HG03064 (cell line): ENCODE data around the gene USP11.
"Not testable (repeated sequence)": the region's sequence is repeated elsewhere in the genome, so short reads cannot be mapped to it uniquely, and the experiment has no call there.

ENCODE experiments used
- ATAC-seq: cut with Tn5 transposase; IDR thresholded peaks from one replicate; pipeline ENCODE4 v1.9.1; 2021; ENCODE audit warnings: low read depth; ENCODE audit not compliant: unreplicated experiment

The USP11 gene

DNA sequence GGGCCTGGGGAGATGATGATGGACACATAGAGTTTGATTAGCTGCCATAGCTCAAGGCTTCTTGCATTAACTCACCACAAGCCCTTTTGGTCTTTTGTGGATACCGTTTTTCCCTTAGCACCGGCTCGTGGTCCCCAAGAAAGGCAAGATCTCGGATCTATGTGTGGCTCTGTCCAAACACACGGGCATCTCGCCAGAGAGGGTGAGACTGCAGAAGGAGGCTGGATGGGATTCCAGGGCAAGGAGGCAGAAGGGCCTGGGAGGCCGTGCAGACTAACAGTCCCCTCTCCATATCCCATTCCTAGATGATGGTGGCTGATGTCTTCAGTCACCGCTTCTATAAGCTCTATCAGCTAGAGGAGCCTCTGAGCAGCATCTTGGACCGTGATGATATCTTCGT lies 9.5 kb downstream of the USP11 start:
- ATAC-seq, result no peak

DNA sequence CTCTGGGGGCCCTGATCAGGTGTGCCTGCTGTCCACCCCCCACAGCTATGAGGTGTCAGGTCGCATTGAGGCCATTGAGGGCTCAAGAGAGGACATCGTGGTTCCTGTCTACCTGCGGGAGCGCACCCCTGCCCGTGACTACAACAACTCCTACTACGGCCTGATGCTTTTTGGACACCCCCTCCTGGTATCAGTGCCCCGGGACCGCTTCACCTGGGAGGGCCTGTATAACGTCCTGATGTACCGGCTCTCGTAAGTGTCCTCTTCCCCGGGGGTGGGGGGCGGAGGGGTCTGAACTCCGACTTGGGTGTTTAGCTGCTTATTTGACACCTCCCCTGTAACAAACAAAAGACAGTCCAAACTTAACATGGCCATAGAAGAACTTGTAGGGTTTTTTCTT lies 10.5 kb downstream of the USP11 start:
- ATAC-seq, result no peak

DNA sequence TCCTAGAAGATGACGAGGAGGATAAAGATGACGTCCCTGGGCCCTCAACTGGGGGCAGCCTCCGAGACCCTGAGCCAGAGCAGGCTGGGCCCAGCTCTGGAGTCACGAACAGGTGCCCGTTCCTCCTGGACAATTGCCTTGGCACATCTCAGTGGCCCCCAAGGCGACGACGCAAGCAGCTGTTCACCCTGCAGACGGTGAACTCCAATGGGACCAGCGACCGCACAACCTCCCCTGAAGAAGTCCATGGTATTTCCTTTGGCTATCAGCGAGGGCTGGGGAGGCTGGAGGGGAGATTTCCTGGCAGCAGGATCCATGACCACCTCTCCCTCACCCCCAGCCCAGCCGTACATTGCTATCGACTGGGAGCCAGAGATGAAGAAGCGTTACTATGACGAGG lies 11.9 kb downstream of the USP11 start:
- no peak for ATAC-seq

GRCh38 chrX:47245156-47245555 lies 12.3 kb downstream of the USP11 start:
- ATAC-seq, result no peak

DNA sequence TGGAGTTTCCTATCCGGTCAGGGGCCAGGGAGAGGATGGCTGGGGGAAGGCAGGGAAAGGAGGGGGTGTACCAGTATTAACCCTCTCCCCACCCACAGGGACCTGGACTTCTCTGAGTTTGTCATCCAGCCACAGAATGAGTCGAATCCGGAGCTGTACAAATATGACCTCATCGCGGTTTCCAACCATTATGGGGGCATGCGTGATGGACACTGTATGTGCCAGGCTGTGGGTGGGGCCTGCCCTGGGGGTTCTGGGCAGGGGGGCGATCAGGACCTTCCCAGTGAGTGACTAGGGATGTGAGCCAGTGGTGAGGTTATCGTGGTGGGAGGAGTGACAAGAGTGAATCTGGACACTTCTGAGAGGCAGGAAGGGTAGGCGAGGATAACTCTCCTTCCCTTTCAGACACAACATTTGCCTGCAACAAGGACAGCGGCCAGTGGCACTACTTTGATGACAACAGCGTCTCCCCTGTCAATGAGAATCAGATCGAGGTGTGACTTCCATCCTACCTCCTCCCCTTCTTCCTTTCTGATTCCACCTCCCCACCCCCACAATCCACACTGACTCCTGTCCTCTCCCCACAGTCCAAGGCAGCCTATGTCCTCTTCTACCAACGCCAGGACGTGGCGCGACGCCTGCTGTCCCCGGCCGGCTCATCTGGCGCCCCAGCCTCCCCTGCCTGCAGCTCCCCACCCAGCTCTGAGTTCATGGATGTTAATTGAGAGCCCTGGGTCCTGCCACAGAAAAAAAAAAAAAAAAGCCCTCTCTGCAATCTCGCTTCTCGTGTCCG lies 14.6 kb downstream of the USP11 start:
- no peak for ATAC-seq

- ATAC-seq, result no peak
Measured at GRCh38 chrX:47247999-47248320, 15.2 kb downstream of the USP11 start.

GRCh38 chrX:47248576-47248975 lies 15.8 kb downstream of the USP11 start:
- no peak for ATAC-seq

- ATAC-seq, result no peak
Measured at GRCh38 chrX:47250017-47250347, 17.2 kb downstream of the USP11 start.

GRCh38 chrX:47257620-47258019 lies 24.8 kb downstream of the USP11 start:
- ATAC-seq, result not testable (repeated sequence)

DNA sequence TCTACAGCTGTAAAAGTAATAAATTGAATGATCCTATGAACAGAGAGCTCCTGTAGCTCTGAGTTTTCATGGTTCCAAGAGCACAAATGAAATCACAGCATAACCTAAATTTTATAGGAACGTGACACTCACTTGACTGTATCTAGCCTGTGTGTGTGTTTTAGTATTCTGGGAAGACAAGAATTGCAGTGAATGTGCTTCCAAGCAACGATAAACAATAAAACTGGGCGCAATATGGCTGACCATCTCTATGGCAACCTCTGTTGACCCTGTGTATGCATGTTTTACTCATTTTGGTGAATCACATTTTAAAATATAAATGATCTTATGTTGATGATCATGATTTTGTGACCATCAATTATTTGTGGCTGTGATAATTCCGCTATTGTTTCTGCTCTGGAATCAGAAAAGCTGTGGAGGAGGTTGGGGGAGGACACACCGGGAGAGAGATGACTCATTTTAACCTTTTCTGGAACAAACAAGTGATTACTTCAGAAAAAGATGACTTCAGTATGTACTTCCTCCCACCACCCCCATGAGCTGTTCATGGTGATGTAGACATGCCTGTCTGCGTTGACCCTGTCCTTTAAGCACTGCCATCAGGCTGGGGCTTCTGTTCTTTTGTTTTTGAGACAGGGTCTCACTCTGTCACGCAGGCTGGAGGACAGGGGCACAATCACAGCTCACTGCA lies 31.8 kb downstream of the USP11 start:
- no peak for ATAC-seq

DNA sequence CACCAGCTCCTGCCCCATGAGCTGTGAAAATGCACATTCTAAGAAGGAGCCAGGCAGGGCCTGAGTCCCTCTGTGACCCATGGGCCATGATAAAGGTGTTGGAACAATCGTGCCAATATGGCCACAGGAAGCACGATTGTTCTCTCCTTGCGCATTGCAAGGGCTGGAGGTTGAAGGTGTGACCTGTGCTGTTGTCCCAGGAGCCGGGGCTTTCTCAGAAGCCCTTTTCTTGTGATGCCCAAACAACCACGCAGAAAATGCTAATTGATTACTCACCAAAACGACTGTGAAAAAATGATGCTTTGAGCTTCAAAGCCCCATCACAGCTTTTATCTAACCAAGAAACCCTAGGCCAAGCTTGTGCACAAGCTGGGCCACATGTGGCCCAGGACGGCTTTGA lies 33.8 kb downstream of the USP11 start:
- no peak for ATAC-seq

DNA sequence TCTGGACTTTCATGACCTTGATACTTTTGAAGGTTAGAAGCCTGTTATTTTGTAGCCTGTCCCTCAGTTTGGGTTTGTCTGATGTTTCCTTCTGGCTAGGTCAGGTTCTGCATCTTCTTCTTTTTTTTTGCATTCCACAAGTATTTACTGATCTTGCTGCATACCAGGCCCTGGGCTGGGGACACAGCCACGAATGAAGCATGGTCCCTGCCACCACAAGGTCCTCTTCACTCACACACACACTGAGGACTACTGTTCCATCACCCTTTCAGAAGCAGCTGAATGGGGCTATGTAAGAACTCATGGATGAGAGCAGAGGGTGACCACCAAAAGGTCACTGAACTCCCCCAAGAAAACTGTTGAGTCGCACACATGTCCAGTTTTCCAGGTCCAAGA lies 39.2 kb downstream of the USP11 start:
- no peak for ATAC-seq

- ATAC-seq, result no peak
Measured at GRCh38 chrX:47273011-47273730, 40.4 kb downstream of the USP11 start.

GRCh38 chrX:47278691-47279090 lies 45.9 kb downstream of the USP11 start:
- ATAC-seq, result no peak

DNA sequence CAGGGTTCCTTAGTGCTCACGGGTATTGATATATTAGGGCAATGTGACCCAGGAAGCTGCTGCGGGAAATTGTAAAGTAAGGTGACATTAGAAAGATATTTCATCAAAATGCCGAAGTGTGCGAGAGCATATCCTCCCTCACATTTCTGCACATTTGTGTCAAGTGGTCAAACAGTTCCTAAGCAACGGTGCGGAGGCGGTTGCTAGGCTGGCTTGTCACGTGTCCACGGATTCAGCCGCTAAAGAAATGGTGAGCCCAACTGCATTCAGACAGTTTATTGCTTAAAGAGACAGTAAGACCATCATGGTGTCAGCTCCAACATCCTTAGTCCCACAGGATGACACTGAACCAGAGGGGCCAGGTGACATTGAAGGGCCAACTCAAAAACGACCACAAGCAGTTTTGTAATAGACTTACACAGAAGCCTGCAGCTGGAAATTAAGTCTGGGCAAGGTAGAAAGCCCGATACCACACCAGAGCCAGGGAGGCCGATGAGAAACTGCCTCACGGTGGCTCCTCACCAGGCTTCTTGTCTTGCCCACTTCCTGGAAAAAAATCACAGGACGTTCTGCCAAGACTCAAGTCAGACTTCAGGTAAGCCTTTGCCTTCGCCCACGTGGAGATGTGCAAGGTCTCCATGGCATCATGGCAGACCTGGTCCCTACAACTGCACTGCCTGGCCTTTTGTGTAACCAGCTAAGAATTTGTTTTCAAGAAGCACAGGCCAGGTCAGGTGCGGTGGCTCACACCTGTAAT lies 50.4 kb downstream of the USP11 start:
- no peak for ATAC-seq

DNA sequence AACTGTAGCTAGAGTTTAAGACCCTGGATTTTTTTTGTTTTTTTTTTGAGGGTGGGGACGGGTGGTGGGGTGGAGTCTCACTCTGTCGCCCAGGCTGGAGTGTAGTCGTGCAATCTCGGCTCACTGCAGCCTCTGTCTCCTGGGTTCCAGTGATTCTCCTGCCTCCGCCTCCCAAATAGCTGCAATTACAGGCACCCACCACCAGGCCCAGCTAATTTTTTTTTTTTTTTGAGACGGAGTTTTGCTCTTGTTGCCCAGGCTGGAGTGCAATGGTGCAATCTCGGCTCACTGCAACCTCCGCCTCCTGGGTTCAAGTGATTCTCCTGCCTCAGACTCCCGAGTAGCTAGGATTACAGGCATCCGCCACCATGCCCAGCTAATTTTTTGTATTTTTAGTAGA lies 51.8 kb downstream of the USP11 start:
- ATAC-seq, result not testable (repeated sequence)

DNA sequence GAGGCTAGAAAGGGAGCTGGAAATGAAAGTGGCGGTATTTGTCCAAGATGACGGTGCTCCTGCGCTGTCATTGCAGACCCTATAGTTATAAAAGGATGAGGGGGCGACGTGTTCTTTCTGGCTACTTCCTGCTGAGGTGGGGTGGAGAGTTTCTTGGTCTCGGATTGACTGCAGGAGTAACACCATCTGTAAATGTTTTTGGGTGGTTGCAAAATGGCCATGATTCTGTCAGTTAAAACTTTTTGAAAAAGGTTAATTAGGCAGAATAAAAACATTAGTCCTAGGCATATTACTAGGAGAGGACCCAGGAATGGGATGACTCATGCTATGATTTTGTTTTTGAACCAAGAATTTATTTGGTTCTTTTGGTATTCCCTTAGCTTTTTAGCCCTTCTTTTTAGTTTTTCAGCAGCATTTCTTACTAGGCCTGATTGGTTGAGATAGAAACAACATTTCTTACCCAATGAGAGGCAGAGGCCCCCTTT lies 53.1 kb downstream of the USP11 start:
- ATAC-seq, result no peak

GRCh38 chrX:47293106-47293505 lies 60.3 kb downstream of the USP11 start:
- no peak for ATAC-seq

DNA sequence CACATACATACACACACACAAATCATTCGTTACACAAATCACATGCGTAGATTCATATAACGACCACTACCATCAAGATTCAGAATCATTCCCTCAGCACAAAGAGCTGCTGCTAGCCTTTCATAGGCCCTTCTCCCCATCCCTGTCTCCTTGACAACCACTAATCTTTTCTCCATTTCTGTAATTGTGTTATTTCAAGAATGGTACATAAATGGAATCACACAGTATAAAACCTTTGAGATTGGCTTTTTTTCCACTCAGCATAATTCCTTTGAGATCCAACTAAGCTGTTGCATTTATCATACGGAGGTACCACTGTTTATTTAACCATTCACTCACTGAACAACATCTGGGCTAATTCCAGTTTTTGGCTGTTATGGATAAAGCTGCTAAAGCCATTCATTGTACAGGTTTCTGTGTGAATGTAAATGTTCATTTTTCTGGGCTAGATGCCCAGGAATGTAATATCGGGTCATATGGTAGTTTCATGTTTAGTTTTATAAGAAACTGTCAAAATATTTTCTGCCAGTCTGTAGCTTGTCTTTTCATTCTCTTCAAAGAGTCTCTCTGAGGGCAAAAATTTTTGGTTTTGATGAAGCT lies 64.1 kb downstream of the USP11 start:
- ATAC-seq, result no peak

- ATAC-seq, result no peak
Measured at GRCh38 chrX:47297874-47298273, 65.1 kb downstream of the USP11 start.
